GM12878 (cell line): ENCODE data around the gene HMX3. TPM values are rescaled to one million over a fixed set of nuclear protein-coding genes. Genes with fewer than 3 reads are reported as not detected.
A peak's percentile ranks its signal among the peaks of the same experiment; 100 is the strongest.

Source experiments
- ATAC-seq: fragments of 200-7000 bp; cut with Tn5 transposase; 3 replicates; pipeline ENCODE4 v1.9.1; 2020; ENCODE audit warnings: mild to moderate bottlenecking, moderate library complexity
- BruUV-seq: library from RNA; stranded (reverse); fragments of 400-500 nt; replicated peaks from 2 replicates; lab custom pipeline; 2021; lab: Mats Ljungman, UMichigan
- CTCF ChIA-PET: fragments of 300-600 bp; sonication (Branson Sonifier 250); formaldehyde crosslinking; extraction: SDS; loops from one replicate; lab custom pipeline; 2021; ENCODE audit warnings: inconsistent platforms; lab: Yijun Ruan, JAX
- POLR2A ChIA-PET: fragments of 350-600 bp; formaldehyde crosslinking; extraction: SDS; loops from one replicate; lab custom pipeline; 2021; ENCODE audit warnings: inconsistent platforms; lab: Charles Lee
- RAD21 ChIA-PET: fragments of 300-600 bp; sonication (Branson Sonifier 250); formaldehyde crosslinking; loops from one replicate; lab custom pipeline; 2023; ENCODE audit warnings: antibody characterized with exemption; ENCODE audit not compliant: unreplicated experiment; lab: Charles Lee
- SMC1A ChIA-PET: fragments of 300-600 bp; sonication (Branson Sonifier 250); formaldehyde crosslinking; loops from one replicate; lab custom pipeline; 2023; ENCODE audit not compliant: unreplicated experiment, uncharacterized antibody; lab: Charles Lee
- DNase-seq: peaks from one replicate; pipeline ENCODE4 v3.0.0-alpha.2; 2011; ENCODE audit warnings: low read depth, low spot score
- FAIRE-seq: peaks from 3 replicates; lab custom pipeline; 2011; peaks lifted over from hg19 to GRCh38; lab: Jason Lieb, UNC
- H2AFZ ChIP-seq: 2 replicates; pipeline ENCODE4 v1.6.0; 2011; ENCODE audit warnings: low read depth, low read length, control low read depth; ENCODE audit not compliant: control insufficient read depth
- H3K27ac ChIP-seq: 2 replicates; pipeline ENCODE4 v1.5.1; 2011; ENCODE audit warnings: control low read depth; ENCODE audit not compliant: control insufficient read depth, insufficient read depth
- H3K27me3 ChIP-seq, 2 experiments: replicated peaks in 1 of 2; 2 replicates each; pipeline versions ENCODE4 v1.6.0 to v1.6.1; 2011; ENCODE audit warnings: low read length in 1 of 2; ENCODE audit not compliant: control insufficient read depth in 2 of 2, insufficient read depth in 2 of 2
- H3K36me3 ChIP-seq, 2 experiments: 2 replicates each; pipeline ENCODE4 v1.5.1; 2011; ENCODE audit warnings: low read length in 1 of 2; ENCODE audit not compliant: control insufficient read depth in 2 of 2, insufficient read depth in 2 of 2
- H3K4me1 ChIP-seq: 2 replicates; pipeline ENCODE4 v1.6.1; 2011; ENCODE audit warnings: mild to moderate bottlenecking, low read length, moderate library complexity, mixed read lengths; ENCODE audit not compliant: control insufficient read depth, insufficient read depth
- H3K4me2 ChIP-seq: 2 replicates; pipeline ENCODE4 v1.6.0; 2011; ENCODE audit warnings: control low read depth; ENCODE audit not compliant: control insufficient read depth, insufficient read depth
- H3K4me3 ChIP-seq: fragments of 200-600 bp; sonication (generic); 2 replicates; pipeline ENCODE4 v1.5.1; 2016
- H3K79me2 ChIP-seq: 2 replicates; pipeline ENCODE4 v1.6.0; 2011; ENCODE audit warnings: low read length; ENCODE audit not compliant: control insufficient read depth, insufficient read depth
- H3K9ac ChIP-seq: 2 replicates; pipeline ENCODE4 v1.8.0; 2011; ENCODE audit warnings: low read length, control low read depth, mixed read lengths; ENCODE audit not compliant: control insufficient read depth, insufficient read depth
- H3K9me3 ChIP-seq: replicated peaks from 3 replicates; pipeline ENCODE4 v1.5.1; 2011; ENCODE audit warnings: mild to moderate bottlenecking, low read length; ENCODE audit not compliant: control insufficient read depth, insufficient read depth
- H4K20me1 ChIP-seq: 2 replicates; pipeline ENCODE4 v1.6.0; 2011; ENCODE audit not compliant: control insufficient read depth, insufficient read depth
- CBFB ChIP-seq: IDR thresholded peaks from 2 replicates; pipeline ENCODE4 v1.6.1; 2016; ENCODE audit warnings: antibody characterized with exemption, low read depth
- CBX3 ChIP-seq: fragments of 200-600 bp; sonication (generic); IDR thresholded peaks from 2 replicates; pipeline ENCODE4 v1.6.1; 2016; ENCODE audit warnings: low read depth, borderline replicate concordance
- CBX5 ChIP-seq: sonication (generic); IDR thresholded peaks from 2 replicates; pipeline ENCODE4 v1.6.1; 2016; ENCODE audit warnings: low read depth, moderate library complexity, mild to moderate bottlenecking, inconsistent platforms
- MTA3 ChIP-seq: IDR thresholded peaks from 2 replicates; pipeline ENCODE4 v1.6.1; 2012; ENCODE audit warnings: low read length, inconsistent platforms, borderline replicate concordance
- MYB ChIP-seq: fragments of 150-350 bp; IDR thresholded peaks from 2 replicates; pipeline ENCODE4 v1.6.1; 2014; ENCODE audit warnings: mild to moderate bottlenecking, low read depth, low read length, borderline replicate concordance
- NFYB ChIP-seq: IDR thresholded peaks from 2 replicates; pipeline ENCODE4 v1.6.1; 2011; ENCODE audit warnings: low read depth, mild to moderate bottlenecking, low read length, improper control_type of control experiment, moderate library complexity; ENCODE audit not compliant: insufficient read depth
- RELA ChIP-seq: fragments of 450-650 bp; IDR thresholded peaks from 2 replicates; pipeline ENCODE4 v1.8.0; 2014; ENCODE audit warnings: borderline replicate concordance; ENCODE audit not compliant: partially characterized antibody
- SPI1 ChIP-seq: IDR thresholded peaks from 2 replicates; pipeline ENCODE4 v1.6.1; 2011; ENCODE audit warnings: low read depth, mild to moderate bottlenecking, low read length, moderate library complexity, borderline replicate concordance; ENCODE audit not compliant: insufficient read depth
- TCF3 ChIP-seq: IDR thresholded peaks from 2 replicates; pipeline ENCODE4 v1.6.1; 2012; ENCODE audit warnings: low read depth, mild to moderate bottlenecking, low read length, borderline replicate concordance; ENCODE audit not compliant: insufficient read depth
- ZNF207 ChIP-seq: fragments of 450-650 bp; IDR thresholded peaks from 2 replicates; pipeline ENCODE4 v1.6.1; 2014; ENCODE audit warnings: antibody characterized with exemption, mild to moderate bottlenecking, borderline replicate concordance
- WGBS: methylation state at CpG from one replicate; pipeline ENCODE4 v1.1.6; 2016; ENCODE audit warnings: low lambda C conversion rate; ENCODE audit not compliant: insufficient replicate concordance, insufficient coverage; ENCODE audit errors: missing lambda C conversion rate; 5-methylcytosine and 5-hydroxymethylcytosine counted together
- in situ Hi-C: fragments of 300-500 bp; cut with MboI; formaldehyde crosslinking; loops from 9 replicates; pipeline ENCODE4 v1.14.3; 2018; ENCODE audit warnings: mixed read lengths
- intact Hi-C: fragments of 100-400 bp; cut with micrococcal nuclease; formaldehyde crosslinking; loops from one replicate; pipeline ENCODE4 v1.14.2; 2022; ENCODE audit not compliant: unreplicated experiment
- polyA plus RNA-seq, 11 experiments: library from polyadenylated mRNA; depleted of rRNA in 4 of 11; unstranded in 6 of 11; stranded (reverse) in 5 of 11; fragments of >200 nt; fragmentation: Nextera tagmentation in 4 of 11; fragmentation: Illumina TruSeq in 1 of 11; extraction: Ambion mirVana in 4 of 11; extraction: Trizol in 1 of 11; gene quantifications; 1 replicate in 1 of 11; 2 replicates in 10 of 11; pipeline versions ENCODE4 v1.2.1 to v1.2.3, GENCODE V29; 2011 to 2016; ENCODE audit warnings: inconsistent platforms in 2 of 11, missing spikeins in 2 of 11, low read depth in 1 of 11
- total RNA-seq, 4 experiments: library from RNA; depleted of rRNA in 3 of 4; stranded (reverse); fragments of >200 nt in 3 of 4; fragmentation: Illumina TruSeq in 1 of 4; extraction: Trizol in 1 of 4; gene quantifications; 2 replicates each; pipeline versions ENCODE4 v1.2.1 to v1.2.3, GENCODE V29; 2013 to 2021
- TF ChIP-seq, protein P1 (sequence below): fragments of 450-650 bp; IDR thresholded peaks from 2 replicates; pipeline ENCODE4 v1.6.1; 2017; ENCODE audit warnings: mild to moderate bottlenecking
- TF ChIP-seq, protein P2 (sequence below): fragments of 150-350 bp; IDR thresholded peaks from 2 replicates; pipeline ENCODE4 v1.6.1; 2016; ENCODE audit warnings: low read depth, low read length
- TF ChIP-seq, protein P3 (sequence below): fragments of 450-650 bp; IDR thresholded peaks from 2 replicates; pipeline ENCODE4 v1.6.1; 2016; ENCODE audit warnings: mild to moderate bottlenecking, moderate library complexity, borderline replicate concordance

Gene HMX3
- total and polyA plus RNA-seq, 10 of the 15 experiments (the other 5 are each of a cell fraction or from before 2014, with no cell fraction given) = 0.63 to 60.5 (median 15.3) TPM; not detected in 2

DNA sequence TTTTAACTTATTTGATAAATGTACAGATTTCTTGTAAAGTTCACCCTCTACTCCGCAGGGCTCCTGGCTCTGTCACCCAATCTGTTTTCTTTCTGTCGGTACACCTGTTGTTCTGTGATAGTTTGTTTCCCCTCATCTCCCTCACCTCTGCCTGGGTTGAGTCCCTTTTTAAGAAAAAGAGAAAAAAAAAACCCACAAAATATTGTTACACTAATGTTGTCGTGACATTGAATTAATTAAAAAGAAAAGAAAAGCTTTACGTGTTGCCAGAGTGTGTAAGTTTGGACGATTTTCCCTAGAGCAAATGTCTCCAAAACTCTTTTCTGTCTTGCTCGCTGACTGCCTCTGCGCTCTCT, 3.4 kb downstream of the HMX3 start:
- in situ Hi-C loops (no loop called here), intact Hi-C loops (no loop called here)
- 27% methylated on average over 7 of the region's 7 CpGs for WGBS
- Histone ChIP-seq H3K36me3 (no peaks in the 10 kb centered on the region), H3K9me3 (no peaks in the 10 kb centered on the region; the same call in 1 of the 3 replicates), H3K27ac (no peak overlapping the region; the same call in 1 of the 2 replicates), H3K79me2 (peaks cover 31% of the 10 kb centered on the region), H3K4me2 (peak overlapping the region; percentile 95), H2AFZ (no peak overlapping the region), H3K27me3 (peaks cover 19 to 23% of the 10 kb centered on the region in 2 experiments; a peak in 3 of 4 replicates), H3K4me3 (peak overlapping the region; percentile 61), H3K9ac (peak overlapping the region; percentile 41), H4K20me1 (no peaks in the 10 kb centered on the region), H3K4me1 (peaks cover 4% of the 10 kb centered on the region; the same call in 1 of the 2 replicates)
- POLR2A ChIA-PET = interaction anchor here (1.0 kb wide), 1 partner anchor 15 kb away, joined by 4 read pairs; the partner anchor contains the start of gene BUB3
- ATAC-seq = no peak
- no TSS peak for BruUV-seq
- no peak for DNase-seq
- RAD21 ChIA-PET = interaction anchor here (0.6 to 1.5 kb wide), 3 partner anchors 214 to 419 kb away, joined by 4 to 7 read pairs (median 5); no protein-coding TSS in a partner anchor
- SMC1A ChIA-PET = interaction anchor here (0.7 to 1.9 kb wide), 3 partner anchors 240 to 419 kb away, joined by 3 to 10 read pairs (median 6); no protein-coding TSS in a partner anchor
- FAIRE-seq = no peak
- CTCF ChIA-PET = interaction anchor here (0.6 to 3.4 kb wide), 7 partner anchors 15 to 423 kb away, joined by 3 to 16 read pairs (median 4); partner anchors contain the start of gene BUB3
- TF ChIP-seq CBX5 (no peak), MYB (no peak), SPI1 (no peak), NFYB (no peak), CBFB (no peak), RELA (no peak), ZNF207 (no peak), MTA3 (no peak), CBX3 (no peak), TCF3 (no peak)
- TF ChIP-seq, protein P1, sequence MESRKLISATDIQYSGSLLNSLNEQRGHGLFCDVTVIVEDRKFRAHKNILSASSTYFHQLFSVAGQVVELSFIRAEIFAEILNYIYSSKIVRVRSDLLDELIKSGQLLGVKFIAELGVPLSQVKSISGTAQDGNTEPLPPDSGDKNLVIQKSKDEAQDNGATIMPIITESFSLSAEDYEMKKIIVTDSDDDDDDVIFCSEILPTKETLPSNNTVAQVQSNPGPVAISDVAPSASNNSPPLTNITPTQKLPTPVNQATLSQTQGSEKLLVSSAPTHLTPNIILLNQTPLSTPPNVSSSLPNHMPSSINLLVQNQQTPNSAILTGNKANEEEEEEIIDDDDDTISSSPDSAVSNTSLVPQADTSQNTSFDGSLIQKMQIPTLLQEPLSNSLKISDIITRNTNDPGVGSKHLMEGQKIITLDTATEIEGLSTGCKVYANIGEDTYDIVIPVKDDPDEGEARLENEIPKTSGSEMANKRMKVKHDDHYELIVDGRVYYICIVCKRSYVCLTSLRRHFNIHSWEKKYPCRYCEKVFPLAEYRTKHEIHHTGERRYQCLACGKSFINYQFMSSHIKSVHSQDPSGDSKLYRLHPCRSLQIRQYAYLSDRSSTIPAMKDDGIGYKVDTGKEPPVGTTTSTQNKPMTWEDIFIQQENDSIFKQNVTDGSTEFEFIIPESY = no peak
- TF ChIP-seq, protein P2, sequence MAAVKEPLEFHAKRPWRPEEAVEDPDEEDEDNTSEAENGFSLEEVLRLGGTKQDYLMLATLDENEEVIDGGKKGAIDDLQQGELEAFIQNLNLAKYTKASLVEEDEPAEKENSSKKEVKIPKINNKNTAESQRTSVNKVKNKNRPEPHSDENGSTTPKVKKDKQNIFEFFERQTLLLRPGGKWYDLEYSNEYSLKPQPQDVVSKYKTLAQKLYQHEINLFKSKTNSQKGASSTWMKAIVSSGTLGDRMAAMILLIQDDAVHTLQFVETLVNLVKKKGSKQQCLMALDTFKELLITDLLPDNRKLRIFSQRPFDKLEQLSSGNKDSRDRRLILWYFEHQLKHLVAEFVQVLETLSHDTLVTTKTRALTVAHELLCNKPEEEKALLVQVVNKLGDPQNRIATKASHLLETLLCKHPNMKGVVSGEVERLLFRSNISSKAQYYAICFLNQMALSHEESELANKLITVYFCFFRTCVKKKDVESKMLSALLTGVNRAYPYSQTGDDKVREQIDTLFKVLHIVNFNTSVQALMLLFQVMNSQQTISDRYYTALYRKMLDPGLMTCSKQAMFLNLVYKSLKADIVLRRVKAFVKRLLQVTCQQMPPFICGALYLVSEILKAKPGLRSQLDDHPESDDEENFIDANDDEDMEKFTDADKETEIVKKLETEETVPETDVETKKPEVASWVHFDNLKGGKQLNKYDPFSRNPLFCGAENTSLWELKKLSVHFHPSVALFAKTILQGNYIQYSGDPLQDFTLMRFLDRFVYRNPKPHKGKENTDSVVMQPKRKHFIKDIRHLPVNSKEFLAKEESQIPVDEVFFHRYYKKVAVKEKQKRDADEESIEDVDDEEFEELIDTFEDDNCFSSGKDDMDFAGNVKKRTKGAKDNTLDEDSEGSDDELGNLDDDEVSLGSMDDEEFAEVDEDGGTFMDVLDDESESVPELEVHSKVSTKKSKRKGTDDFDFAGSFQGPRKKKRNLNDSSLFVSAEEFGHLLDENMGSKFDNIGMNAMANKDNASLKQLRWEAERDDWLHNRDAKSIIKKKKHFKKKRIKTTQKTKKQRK = no peak
- TF ChIP-seq, protein P3, sequence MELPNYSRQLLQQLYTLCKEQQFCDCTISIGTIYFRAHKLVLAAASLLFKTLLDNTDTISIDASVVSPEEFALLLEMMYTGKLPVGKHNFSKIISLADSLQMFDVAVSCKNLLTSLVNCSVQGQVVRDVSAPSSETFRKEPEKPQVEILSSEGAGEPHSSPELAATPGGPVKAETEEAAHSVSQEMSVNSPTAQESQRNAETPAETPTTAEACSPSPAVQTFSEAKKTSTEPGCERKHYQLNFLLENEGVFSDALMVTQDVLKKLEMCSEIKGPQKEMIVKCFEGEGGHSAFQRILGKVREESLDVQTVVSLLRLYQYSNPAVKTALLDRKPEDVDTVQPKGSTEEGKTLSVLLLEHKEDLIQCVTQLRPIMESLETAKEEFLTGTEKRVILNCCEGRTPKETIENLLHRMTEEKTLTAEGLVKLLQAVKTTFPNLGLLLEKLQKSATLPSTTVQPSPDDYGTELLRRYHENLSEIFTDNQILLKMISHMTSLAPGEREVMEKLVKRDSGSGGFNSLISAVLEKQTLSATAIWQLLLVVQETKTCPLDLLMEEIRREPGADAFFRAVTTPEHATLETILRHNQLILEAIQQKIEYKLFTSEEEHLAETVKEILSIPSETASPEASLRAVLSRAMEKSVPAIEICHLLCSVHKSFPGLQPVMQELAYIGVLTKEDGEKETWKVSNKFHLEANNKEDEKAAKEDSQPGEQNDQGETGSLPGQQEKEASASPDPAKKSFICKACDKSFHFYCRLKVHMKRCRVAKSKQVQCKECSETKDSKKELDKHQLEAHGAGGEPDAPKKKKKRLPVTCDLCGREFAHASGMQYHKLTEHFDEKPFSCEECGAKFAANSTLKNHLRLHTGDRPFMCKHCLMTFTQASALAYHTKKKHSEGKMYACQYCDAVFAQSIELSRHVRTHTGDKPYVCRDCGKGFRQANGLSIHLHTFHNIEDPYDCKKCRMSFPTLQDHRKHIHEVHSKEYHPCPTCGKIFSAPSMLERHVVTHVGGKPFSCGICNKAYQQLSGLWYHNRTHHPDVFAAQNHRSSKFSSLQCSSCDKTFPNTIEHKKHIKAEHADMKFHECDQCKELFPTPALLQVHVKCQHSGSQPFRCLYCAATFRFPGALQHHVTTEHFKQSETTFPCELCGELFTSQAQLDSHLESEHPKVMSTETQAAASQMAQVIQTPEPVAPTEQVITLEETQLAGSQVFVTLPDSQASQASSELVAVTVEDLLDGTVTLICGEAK = no peak
